Prostate gland (tissue), 2 donors: Measurements from ENCODE around the gene KRT72.

Experiments used
- CTCF ChIP-seq, 4 experiments: fragments of 200-600 bp in 2 of 4; fragments of 450-650 bp in 2 of 4; sonication (generic) in 2 of 4; IDR thresholded peaks; 1 replicate in 3 of 4; 2 replicates in 1 of 4; pipeline ENCODE4 v1.5.1; 2016 to 2019; ENCODE audit warnings: antibody characterized with exemption in 4 of 4, mild to moderate bottlenecking in 2 of 4, moderate library complexity in 2 of 4
- POLR2A ChIP-seq: fragments of 450-650 bp; IDR thresholded peaks from one replicate; pipeline ENCODE4 v1.6.1; 2016; ENCODE audit warnings: antibody characterized with exemption, mild to moderate bottlenecking
- POLR2AphosphoS5 ChIP-seq: sonication (generic); formaldehyde crosslinking; IDR thresholded peaks from one replicate; pipeline ENCODE4 v1.6.1; 2017; ENCODE audit warnings: antibody characterized with exemption

- TF ChIP-seq POLR2A (no peak), CTCF (IDR thresholded peaks at IDR 0.05) (no peak), POLR2AphosphoS5 (no peak)
These were observed 59.6 kb downstream of the KRT72 start for GRCh38 chr12:52541709-52542108.
